ENCODE measurements around the gene AMMECR1.

Gene AMMECR1

DNA sequence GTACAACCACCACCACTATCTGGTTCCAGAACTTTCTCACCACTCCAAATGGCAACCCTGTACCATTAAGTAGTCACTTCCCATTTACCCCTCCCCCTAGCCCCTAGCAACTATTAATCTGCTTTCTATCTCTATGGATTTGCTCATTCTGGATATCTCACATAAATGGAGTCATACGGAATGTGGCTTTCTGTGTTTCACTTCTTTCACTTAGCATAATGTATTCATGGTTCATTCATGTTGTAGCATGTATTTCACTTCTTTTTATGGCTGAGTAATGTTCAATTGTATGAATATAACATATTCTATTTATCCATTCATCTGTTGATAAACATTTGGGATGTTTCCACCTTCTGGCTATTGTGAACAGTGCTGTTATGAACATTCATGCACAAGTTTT lies 104.7 kb downstream of the AMMECR1 start:
- no peaks in the 10 kb centered on the region for H3K4me1 ChIP-seq (ENCODE audit: insufficient read depth, low read length, severe bottlenecking)
- no peaks in the 10 kb centered on the region for H4K20me1 ChIP-seq (ENCODE audit: insufficient read depth, low read length)
- no peak overlapping the region for H3K27ac ChIP-seq (ENCODE audit: low read depth, low read length, poor library complexity, severe bottlenecking)
- H2AFZ ChIP-seq (ENCODE audit: low read length): no peak overlapping the region
- H3K4me2 ChIP-seq (ENCODE audit: low read length): no peak overlapping the region
- H3K4me3 ChIP-seq (ENCODE audit: low read depth, low read length, poor library complexity, severe bottlenecking): no peak overlapping the region
- no peaks in the 10 kb centered on the region for H3K9me3 ChIP-seq (ENCODE audit: low read length)
- H3K9ac ChIP-seq (ENCODE audit: low read length): no peak overlapping the region
- no peaks in the 10 kb centered on the region for H3F3A ChIP-seq (ENCODE audit: insufficient read depth, low read length)
- TF ChIP-seq EZH2 (IDR thresholded peaks at IDR 0.05; ENCODE audit: borderline replicate concordance, low read length): no peak
- TF ChIP-seq, protein P1, sequence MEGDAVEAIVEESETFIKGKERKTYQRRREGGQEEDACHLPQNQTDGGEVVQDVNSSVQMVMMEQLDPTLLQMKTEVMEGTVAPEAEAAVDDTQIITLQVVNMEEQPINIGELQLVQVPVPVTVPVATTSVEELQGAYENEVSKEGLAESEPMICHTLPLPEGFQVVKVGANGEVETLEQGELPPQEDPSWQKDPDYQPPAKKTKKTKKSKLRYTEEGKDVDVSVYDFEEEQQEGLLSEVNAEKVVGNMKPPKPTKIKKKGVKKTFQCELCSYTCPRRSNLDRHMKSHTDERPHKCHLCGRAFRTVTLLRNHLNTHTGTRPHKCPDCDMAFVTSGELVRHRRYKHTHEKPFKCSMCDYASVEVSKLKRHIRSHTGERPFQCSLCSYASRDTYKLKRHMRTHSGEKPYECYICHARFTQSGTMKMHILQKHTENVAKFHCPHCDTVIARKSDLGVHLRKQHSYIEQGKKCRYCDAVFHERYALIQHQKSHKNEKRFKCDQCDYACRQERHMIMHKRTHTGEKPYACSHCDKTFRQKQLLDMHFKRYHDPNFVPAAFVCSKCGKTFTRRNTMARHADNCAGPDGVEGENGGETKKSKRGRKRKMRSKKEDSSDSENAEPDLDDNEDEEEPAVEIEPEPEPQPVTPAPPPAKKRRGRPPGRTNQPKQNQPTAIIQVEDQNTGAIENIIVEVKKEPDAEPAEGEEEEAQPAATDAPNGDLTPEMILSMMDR (IDR thresholded peaks at IDR 0.05; ENCODE audit: low read length): no peak
- no peaks in the 10 kb centered on the region for H3K9me2 ChIP-seq (ENCODE audit: low read depth, low read length)
- H3K79me2 ChIP-seq (ENCODE audit: insufficient read depth, low read length): no peaks in the 10 kb centered on the region
- no peaks in the 10 kb centered on the region for H3K27me3 ChIP-seq (ENCODE audit: insufficient read depth, low read length)
- H3K36me3 ChIP-seq (ENCODE audit: insufficient read depth, low read length): no peaks in the 10 kb centered on the region; the same call in 1 of the 2 replicates

DNA sequence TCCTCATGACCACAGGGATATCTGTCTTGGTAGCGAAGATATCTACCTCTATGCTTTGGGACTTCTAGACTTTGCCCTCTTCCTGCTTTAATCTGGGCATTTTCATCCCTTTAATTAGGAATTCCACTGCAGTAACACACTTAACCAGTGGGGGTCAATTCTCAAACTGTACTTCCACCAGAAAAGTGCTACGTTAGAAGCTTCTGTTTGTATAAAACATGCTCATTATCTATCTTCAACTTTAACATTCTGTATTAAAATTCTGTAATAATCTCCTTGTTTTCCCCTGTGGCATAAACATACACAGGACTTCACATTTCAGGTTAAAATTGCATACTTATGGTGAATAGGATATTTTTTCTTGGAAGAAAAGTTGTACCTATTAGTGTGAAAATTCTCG lies 105.6 kb downstream of the AMMECR1 start:
- Histone ChIP-seq H3K4me3 (ENCODE audit: low read depth, low read length, poor library complexity, severe bottlenecking) (no peak overlapping the region), H3K36me3 (ENCODE audit: insufficient read depth, low read length) (no peaks in the 10 kb centered on the region; the same call in 1 of the 2 replicates), H3K27ac (ENCODE audit: low read depth, low read length, poor library complexity, severe bottlenecking) (no peak overlapping the region), H3K79me2 (ENCODE audit: insufficient read depth, low read length) (no peaks in the 10 kb centered on the region), H3K9ac (ENCODE audit: low read length) (no peak overlapping the region), H3K27me3 (ENCODE audit: insufficient read depth, low read length) (no peaks in the 10 kb centered on the region), H3K4me1 (ENCODE audit: insufficient read depth, low read length, severe bottlenecking) (no peaks in the 10 kb centered on the region), H3K4me2 (ENCODE audit: low read length) (no peak overlapping the region), H3K9me3 (ENCODE audit: low read length) (no peaks in the 10 kb centered on the region), H4K20me1 (ENCODE audit: insufficient read depth, low read length) (no peaks in the 10 kb centered on the region), H2AFZ (ENCODE audit: low read length) (no peak overlapping the region), H3F3A (ENCODE audit: insufficient read depth, low read length) (no peaks in the 10 kb centered on the region), H3K9me2 (ENCODE audit: low read depth, low read length) (no peaks in the 10 kb centered on the region)
- TF ChIP-seq EZH2 (IDR thresholded peaks at IDR 0.05; ENCODE audit: borderline replicate concordance, low read length): no peak
- TF ChIP-seq, protein P1 (IDR thresholded peaks at IDR 0.05; ENCODE audit: low read length): no peak

DNA sequence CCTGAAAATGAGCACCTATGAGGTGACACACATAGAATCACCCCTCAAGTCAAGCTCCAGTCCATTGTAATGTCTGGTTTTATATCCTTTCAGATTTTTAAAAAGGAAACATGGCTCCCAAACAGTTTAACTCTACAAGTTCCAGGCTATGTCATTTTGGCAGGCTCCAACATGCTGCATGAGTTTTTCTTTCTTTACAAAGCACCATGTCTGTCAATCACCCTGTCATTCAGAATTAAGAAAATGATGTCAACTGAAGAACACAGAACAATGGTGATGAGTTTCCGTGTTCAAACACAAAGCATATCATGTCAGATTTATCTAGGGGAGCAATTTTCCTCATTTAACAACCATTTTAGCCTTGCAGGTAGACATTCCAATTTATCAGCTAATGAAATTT lies 106.5 kb downstream of the AMMECR1 start:
- Histone ChIP-seq H3K79me2 (ENCODE audit: insufficient read depth, low read length) (no peaks in the 10 kb centered on the region), H3K4me1 (ENCODE audit: insufficient read depth, low read length, severe bottlenecking) (no peaks in the 10 kb centered on the region), H3K27me3 (ENCODE audit: insufficient read depth, low read length) (no peaks in the 10 kb centered on the region), H3K27ac (ENCODE audit: low read depth, low read length, poor library complexity, severe bottlenecking) (no peak overlapping the region), H3K9me2 (ENCODE audit: low read depth, low read length) (no peaks in the 10 kb centered on the region), H3K9me3 (ENCODE audit: low read length) (no peaks in the 10 kb centered on the region), H3K9ac (ENCODE audit: low read length) (no peak overlapping the region), H3F3A (ENCODE audit: insufficient read depth, low read length) (no peaks in the 10 kb centered on the region), H4K20me1 (ENCODE audit: insufficient read depth, low read length) (no peaks in the 10 kb centered on the region), H3K36me3 (ENCODE audit: insufficient read depth, low read length) (no peaks in the 10 kb centered on the region; the same call in 1 of the 2 replicates), H3K4me2 (ENCODE audit: low read length) (no peak overlapping the region), H3K4me3 (ENCODE audit: low read depth, low read length, poor library complexity, severe bottlenecking) (no peak overlapping the region), H2AFZ (ENCODE audit: low read length) (no peak overlapping the region)
- TF ChIP-seq, protein P1 (IDR thresholded peaks at IDR 0.05; ENCODE audit: low read length): no peak
- no peak for TF ChIP-seq EZH2 (IDR thresholded peaks at IDR 0.05; ENCODE audit: borderline replicate concordance, low read length)
